SH-SY5Y (cell line): ENCODE results near the gene FGF13.

ENCODE experiments used
- GATA2 ChIP-seq: IDR thresholded peaks from 2 replicates; pipeline ENCODE4 v1.6.1; 2011; ENCODE audit warnings: mild to moderate bottlenecking, low read depth, low read length
- GATA3 ChIP-seq: IDR thresholded peaks from 2 replicates; pipeline ENCODE4 v1.6.1; 2011; ENCODE audit warnings: low read depth, mild to moderate bottlenecking, low read length, moderate library complexity

GRCh38 chrX:138748480-138748879, 37.0 kb upstream of the FGF13 start:
- TF ChIP-seq GATA3 (no peak), GATA2 (no peak)
